Measurements from ENCODE around the gene TULP1.

TULP1 gene

DNA sequence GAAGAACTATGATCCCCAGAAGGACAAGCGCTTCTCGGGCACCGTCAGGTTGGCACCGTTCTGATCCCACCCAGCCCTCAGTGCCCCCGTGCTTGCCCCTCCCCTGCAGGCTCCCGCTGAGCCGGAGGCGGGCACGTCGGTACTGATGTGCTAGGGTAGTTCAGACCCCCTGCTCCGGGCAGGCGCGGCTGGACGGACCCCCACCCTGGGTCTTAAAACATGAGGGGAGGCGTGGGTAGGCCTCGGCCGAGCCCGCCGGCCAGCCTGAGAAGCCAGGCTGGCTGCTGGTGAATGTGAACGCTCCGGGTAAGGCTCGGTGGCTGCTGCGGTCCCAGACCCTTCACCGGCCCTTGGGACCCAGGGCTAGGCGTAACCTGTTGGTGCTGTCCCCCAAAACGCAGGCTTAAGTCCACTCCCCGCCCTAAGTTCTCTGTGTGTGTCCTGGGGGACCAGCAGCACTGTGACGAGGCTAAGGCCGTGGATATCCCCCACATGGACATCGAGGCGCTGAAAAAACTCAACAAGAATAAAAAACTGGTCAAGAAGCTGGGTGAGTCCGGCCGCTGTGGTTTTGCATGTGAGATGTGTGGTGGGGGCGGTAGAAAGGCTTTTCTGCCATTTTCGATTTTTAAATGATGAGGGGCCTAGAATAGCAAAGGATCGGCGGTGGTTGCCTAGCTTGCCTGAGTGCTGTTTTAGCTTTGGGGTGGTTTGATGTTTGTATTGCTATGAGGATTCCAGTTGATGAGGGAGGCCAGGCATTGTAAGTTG is 43.5 kb downstream of the TULP1 start:
- peaks cover 2 to 53% (median 25%) of the 10 kb centered on the region in 4 experiments for H3K36me3 ChIP-seq (ENCODE audit: control insufficient read depth in 4 of 4, insufficient read depth in 4 of 4, low read length in 3 of 4)
- DNase-seq, result no peak

DNA sequence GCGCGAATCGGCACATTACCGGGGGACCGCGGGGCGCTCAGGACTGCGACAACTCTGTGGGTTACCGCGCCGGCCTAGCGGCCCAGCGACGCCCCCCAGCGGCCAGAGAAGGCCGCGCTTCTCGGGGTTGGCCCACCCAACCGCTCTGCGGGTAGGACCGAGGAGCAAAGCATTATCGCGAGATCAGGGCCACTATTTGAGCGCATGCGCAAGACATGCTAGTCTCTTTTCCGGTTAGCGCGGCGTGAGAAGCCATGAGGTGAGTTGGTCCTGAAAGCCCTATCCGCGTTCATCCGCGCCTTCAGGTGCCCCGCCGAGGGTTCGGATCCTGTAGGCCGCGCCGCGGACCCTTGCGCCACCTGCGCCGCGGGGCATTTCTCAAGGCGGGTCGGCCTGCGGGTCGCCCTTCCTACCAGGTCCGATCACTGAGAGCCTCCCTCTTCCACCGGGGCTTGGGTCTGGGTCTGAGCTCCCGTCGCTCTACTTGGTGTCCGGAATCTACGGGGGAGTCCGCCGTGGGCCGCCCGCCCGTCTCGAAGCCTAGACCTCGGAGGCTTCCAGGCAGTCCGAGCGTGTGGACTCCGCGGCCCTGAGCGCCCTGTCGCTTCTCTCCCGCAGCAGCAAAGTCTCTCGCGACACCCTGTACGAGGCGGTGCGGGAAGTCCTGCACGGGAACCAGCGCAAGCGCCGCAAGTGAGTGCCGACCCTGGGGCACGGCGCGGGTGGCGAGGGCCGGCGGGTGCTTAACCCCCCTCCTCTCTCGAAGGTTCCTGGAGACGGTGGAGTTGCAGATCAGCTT is 44.3 kb downstream of the TULP1 start, which contains the start of gene RPL10A:
Gene RPL10A (plus strand): TSS at position 221 of the 799 bp plus-strand sequence. CDS start 34 bp downstream, at position 255.
- peak within 1 kb of the TSS; percentile 73 to 97 (median 90) for H3K4me3 ChIP-seq (ENCODE audit: control insufficient read depth in 1 of 7, extremely low read depth in 1 of 7, insufficient read depth in 4 of 7, low read depth in 2 of 7, low read length in 6 of 7)
- POLR2A ChIA-PET, result interaction anchor here (1.4 to 1.8 kb wide), 2 partner anchors 112 to 126 kb away, joined by 4 read pairs; partner anchors contain the start of gene PPARD
- peaks cover 2 to 53% (median 26%) of the 10 kb centered on the region in 4 experiments for H3K36me3 ChIP-seq (ENCODE audit: control insufficient read depth in 4 of 4, insufficient read depth in 4 of 4, low read length in 3 of 4)
- peak; percentile 97 to 99 (median 97) for DNase-seq
- CTCF ChIA-PET, result interaction anchor here (0.8 to 3.0 kb wide), 19 partner anchors 9 to 175 kb away, joined by 3 to 16 read pairs (median 4); partner anchors contain the start of gene DEF6
- WGBS (ENCODE audit: insufficient coverage), result under 1% methylated on average over 79 of the region's 86 CpGs
- peak within 1 kb of the TSS; percentile 88 to 94 for H3K27ac ChIP-seq (ENCODE audit: insufficient read depth in 1 of 2, low read depth in 1 of 2, low read length in 2 of 2, poor library complexity in 1 of 2, severe bottlenecking in 2 of 2)
- peaks cover 2 to 39% (median 30%) of the 10 kb centered on the region in 4 experiments for H3K4me1 ChIP-seq (ENCODE audit: control extremely low read depth in 1 of 4, control insufficient read depth in 4 of 4, insufficient read depth in 4 of 4, low read length in 3 of 4)
- no peaks in the 10 kb centered on the region for H3K27me3 ChIP-seq (replicated peaks in 2 of 5; ENCODE audit: control insufficient read depth in 4 of 5, insufficient read depth in 5 of 5, low read length in 4 of 5)
- no peaks in the 10 kb centered on the region for H3K9me3 ChIP-seq (ENCODE audit: control extremely low read depth in 1 of 5, control insufficient read depth in 4 of 5, insufficient read depth in 2 of 5, low read depth in 1 of 5, low read length in 4 of 5)

More for the DNA sequence above, 43.5 kb downstream of the TULP1 start:
- Histone ChIP-seq H3K9me3 (ENCODE audit: control extremely low read depth in 1 of 5, control insufficient read depth in 4 of 5, insufficient read depth in 2 of 5, low read depth in 1 of 5, low read length in 4 of 5) (no peaks in the 10 kb centered on the region), H3K27ac (ENCODE audit: insufficient read depth in 1 of 2, low read depth in 1 of 2, low read length in 2 of 2, poor library complexity in 1 of 2, severe bottlenecking in 2 of 2) (peak overlapping the region; percentile 88 to 94), H3K4me3 (ENCODE audit: control insufficient read depth in 1 of 7, extremely low read depth in 1 of 7, insufficient read depth in 4 of 7, low read depth in 2 of 7, low read length in 6 of 7) (peak overlapping the region; percentile 73 to 97 (median 90)), H3K27me3 (replicated peaks in 2 of 5; ENCODE audit: control insufficient read depth in 4 of 5, insufficient read depth in 5 of 5, low read length in 4 of 5) (no peaks in the 10 kb centered on the region), H3K4me1 (ENCODE audit: control extremely low read depth in 1 of 4, control insufficient read depth in 4 of 4, insufficient read depth in 4 of 4, low read length in 3 of 4) (peaks cover 2 to 39% (median 30%) of the 10 kb centered on the region in 4 experiments)
- WGBS (ENCODE audit: insufficient coverage), result 3% methylated on average over 35 of the region's 37 CpGs
- CTCF ChIA-PET, result interaction anchor here (1.0 to 3.0 kb wide), 6 partner anchors 8 to 172 kb away, joined by 3 to 15 read pairs (median 5); partner anchors contain the start of gene DEF6
- POLR2A ChIA-PET, result interaction anchor here (1.8 kb wide), 1 partner anchor 127 kb away, joined by 4 read pairs; the partner anchor contains the start of gene PPARD

DNA sequence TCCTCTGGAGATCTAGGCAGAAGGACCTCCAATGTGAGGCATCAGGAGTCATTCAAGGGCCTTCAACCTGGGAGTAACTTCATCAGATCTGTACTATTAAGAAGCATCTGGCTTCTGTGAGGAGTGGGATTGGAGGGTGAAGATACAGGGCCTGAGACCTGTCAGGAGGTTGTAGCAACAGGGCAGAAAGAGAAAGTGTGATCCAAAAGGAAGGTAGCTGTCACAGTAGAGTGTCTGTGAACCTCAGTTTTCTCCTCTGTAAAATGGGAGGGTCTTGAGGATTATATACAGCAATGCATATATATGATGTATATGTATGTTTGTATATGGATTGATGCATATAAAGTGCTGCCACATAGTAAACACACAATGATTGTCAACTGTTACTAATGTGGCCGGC is 47.0 kb downstream of the TULP1 start:
- ChIA-PET POLR2A (interaction anchor here (0.6 kb wide), 1 partner anchor 95 kb away, joined by 3 read pairs; no protein-coding TSS in a partner anchor), CTCF (interaction anchor here (0.9 to 5.2 kb wide), 12 partner anchors 11 to 272 kb away, joined by 3 to 30 read pairs (median 4); partner anchors contain the start of genes DEF6, FANCE and PPARD)
- Histone ChIP-seq H3K9me3 (ENCODE audit: control extremely low read depth in 1 of 5, control insufficient read depth in 4 of 5, insufficient read depth in 2 of 5, low read depth in 1 of 5, low read length in 4 of 5) (no peaks in the 10 kb centered on the region), H3K27me3 (replicated peaks in 2 of 5; ENCODE audit: control insufficient read depth in 4 of 5, insufficient read depth in 5 of 5, low read length in 4 of 5) (no peaks in the 10 kb centered on the region), H3K36me3 (ENCODE audit: control insufficient read depth in 4 of 4, insufficient read depth in 4 of 4, low read length in 3 of 4) (peaks cover 2 to 33% (median 18%) of the 10 kb centered on the region in 4 experiments), H3K27ac (ENCODE audit: insufficient read depth in 1 of 2, low read depth in 1 of 2, low read length in 2 of 2, poor library complexity in 1 of 2, severe bottlenecking in 2 of 2) (no peak overlapping the region), H3K4me1 (ENCODE audit: control extremely low read depth in 1 of 4, control insufficient read depth in 4 of 4, insufficient read depth in 4 of 4, low read length in 3 of 4) (peaks cover 2 to 28% (median 22%) of the 10 kb centered on the region in 4 experiments), H3K4me3 (ENCODE audit: control insufficient read depth in 1 of 7, extremely low read depth in 1 of 7, insufficient read depth in 4 of 7, low read depth in 2 of 7, low read length in 6 of 7) (no peak overlapping the region)
- no peak for DNase-seq
- WGBS (ENCODE audit: insufficient coverage), result 100% methylated on average over 1 of the region's 1 CpG

DNA sequence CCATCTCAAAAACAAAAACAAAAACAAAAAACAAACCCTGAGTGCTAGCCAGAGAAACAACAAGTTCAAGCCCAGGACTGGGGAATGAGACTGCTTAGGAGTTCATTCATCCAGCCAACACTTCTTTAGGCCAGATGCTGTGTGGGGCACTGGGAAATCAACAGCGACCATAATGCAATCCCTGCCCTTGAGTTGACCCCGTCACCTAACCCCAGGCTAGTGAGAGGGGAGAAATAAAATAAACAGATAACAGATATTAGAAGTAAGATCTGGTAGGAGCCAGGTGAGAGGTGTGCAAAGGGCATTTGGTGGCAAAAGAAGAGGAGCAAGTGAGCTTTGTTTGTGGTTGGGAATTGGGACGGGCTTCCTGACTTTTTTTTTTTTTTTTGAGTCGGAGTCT is 49.4 kb downstream of the TULP1 start:
- H3K36me3 ChIP-seq (ENCODE audit: control insufficient read depth in 4 of 4, insufficient read depth in 4 of 4, low read length in 3 of 4), result peaks cover 2 to 32% (median 19%) of the 10 kb centered on the region in 4 experiments
- H3K27ac ChIP-seq (ENCODE audit: insufficient read depth in 1 of 2, low read depth in 1 of 2, low read length in 2 of 2, poor library complexity in 1 of 2, severe bottlenecking in 2 of 2), result no peak overlapping the region
- no peaks in the 10 kb centered on the region for H3K27me3 ChIP-seq (replicated peaks in 2 of 5; ENCODE audit: control insufficient read depth in 4 of 5, insufficient read depth in 5 of 5, low read length in 4 of 5)
- H3K4me1 ChIP-seq (ENCODE audit: control extremely low read depth in 1 of 4, control insufficient read depth in 4 of 4, insufficient read depth in 4 of 4, low read length in 3 of 4), result peaks cover 0 to 7% (median 5%) of the 10 kb centered on the region in 4 experiments
- H3K4me3 ChIP-seq (ENCODE audit: control insufficient read depth in 1 of 7, extremely low read depth in 1 of 7, insufficient read depth in 4 of 7, low read depth in 2 of 7, low read length in 6 of 7), result no peak overlapping the region
- WGBS (ENCODE audit: insufficient coverage), result 90% methylated on average over 2 of the region's 4 CpGs
- H3K9me3 ChIP-seq (ENCODE audit: control extremely low read depth in 1 of 5, control insufficient read depth in 4 of 5, insufficient read depth in 2 of 5, low read depth in 1 of 5, low read length in 4 of 5), result no peaks in the 10 kb centered on the region
- no peak for DNase-seq
- ChIA-PET POLR2A (no interaction called here), CTCF (interaction anchor here (0.7 to 5.2 kb wide), 4 partner anchors 9 to 166 kb away, joined by 3 to 30 read pairs (median 3); partner anchors contain the start of gene DEF6)

DNA sequence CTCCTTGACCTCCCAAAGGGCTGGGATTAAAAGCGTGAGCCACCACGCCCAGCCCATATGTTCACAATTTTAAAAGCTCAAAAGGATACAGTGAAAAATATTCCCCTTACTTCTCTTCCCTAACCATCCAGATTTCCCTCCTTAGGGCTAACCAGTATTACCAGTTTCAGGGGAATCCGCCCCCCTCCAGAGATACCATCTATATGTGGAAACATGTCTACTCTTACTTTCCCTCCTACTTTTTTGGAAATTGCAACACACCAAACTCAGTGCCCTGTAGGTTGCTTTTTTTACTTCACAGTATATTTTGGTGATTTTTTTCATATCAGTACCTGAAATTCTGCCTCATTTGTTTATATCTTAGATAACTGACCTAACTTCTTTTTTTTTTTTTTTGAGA is 51.4 kb downstream of the TULP1 start:
- CTCF ChIA-PET, result interaction anchor here (0.6 kb wide), 1 partner anchor 9 kb away, joined by 3 read pairs; the partner anchor contains the start of gene FANCE
- DNase-seq, result no peak
- Histone ChIP-seq H3K36me3 (ENCODE audit: control insufficient read depth in 4 of 4, insufficient read depth in 4 of 4, low read length in 3 of 4) (peaks cover 4 to 46% (median 27%) of the 10 kb centered on the region in 4 experiments), H3K27ac (ENCODE audit: insufficient read depth in 1 of 2, low read depth in 1 of 2, low read length in 2 of 2, poor library complexity in 1 of 2, severe bottlenecking in 2 of 2) (no peak overlapping the region), H3K9me3 (ENCODE audit: control extremely low read depth in 1 of 5, control insufficient read depth in 4 of 5, insufficient read depth in 2 of 5, low read depth in 1 of 5, low read length in 4 of 5) (no peaks in the 10 kb centered on the region), H3K4me1 (ENCODE audit: control extremely low read depth in 1 of 4, control insufficient read depth in 4 of 4, insufficient read depth in 4 of 4, low read length in 3 of 4) (no peaks in the 10 kb centered on the region), H3K4me3 (ENCODE audit: control insufficient read depth in 1 of 7, extremely low read depth in 1 of 7, insufficient read depth in 4 of 7, low read depth in 2 of 7, low read length in 6 of 7) (no peak overlapping the region), H3K27me3 (replicated peaks in 2 of 5; ENCODE audit: control insufficient read depth in 4 of 5, insufficient read depth in 5 of 5, low read length in 4 of 5) (no peaks in the 10 kb centered on the region)
- POLR2A ChIA-PET, result no interaction called here
- WGBS (ENCODE audit: insufficient coverage), result 100% methylated on average over 3 of the region's 3 CpGs

DNA sequence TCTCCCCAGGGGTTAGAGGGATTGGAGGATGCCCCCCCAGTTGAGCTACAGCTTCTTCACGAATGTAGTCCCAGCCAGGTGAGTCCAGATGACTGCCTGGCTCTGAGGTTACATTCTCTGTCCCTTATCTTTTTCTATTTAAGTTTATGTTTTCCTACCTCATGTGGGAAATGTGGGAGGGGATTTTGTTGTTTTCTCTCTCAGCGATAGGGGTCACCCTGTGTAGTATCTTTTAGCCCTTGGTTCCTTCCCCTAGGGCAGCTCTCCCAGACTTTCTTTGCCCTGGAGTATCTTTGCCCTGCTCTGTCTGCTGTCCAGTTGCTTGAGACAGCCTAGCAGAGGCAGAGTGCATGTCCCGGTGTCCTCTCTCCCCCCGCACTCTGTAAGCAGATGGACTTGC is 54.8 kb downstream of the TULP1 start:
- POLR2A ChIA-PET, result no interaction called here
- H3K27ac ChIP-seq (ENCODE audit: insufficient read depth in 1 of 2, low read depth in 1 of 2, low read length in 2 of 2, poor library complexity in 1 of 2, severe bottlenecking in 2 of 2), result no peak overlapping the region
- WGBS (ENCODE audit: insufficient coverage), result 100% methylated on average over 2 of the region's 4 CpGs

More for the DNA sequence above, 54.8 kb downstream of the TULP1 start:
- DNase-seq, result no peak
- peaks cover 6 to 18% (median 10%) of the 10 kb centered on the region in 4 experiments for H3K4me1 ChIP-seq (ENCODE audit: control extremely low read depth in 1 of 4, control insufficient read depth in 4 of 4, insufficient read depth in 4 of 4, low read length in 3 of 4)
- CTCF ChIA-PET, result interaction anchor here (0.9 to 3.0 kb wide), 5 partner anchors 9 to 130 kb away, joined by 3 to 10 read pairs (median 3); no protein-coding TSS in a partner anchor
- no peaks in the 10 kb centered on the region for H3K9me3 ChIP-seq (ENCODE audit: control extremely low read depth in 1 of 5, control insufficient read depth in 4 of 5, insufficient read depth in 2 of 5, low read depth in 1 of 5, low read length in 4 of 5)
- peaks cover 8 to 40% (median 27%) of the 10 kb centered on the region in 4 experiments for H3K36me3 ChIP-seq (ENCODE audit: control insufficient read depth in 4 of 4, insufficient read depth in 4 of 4, low read length in 3 of 4)
- H3K27me3 ChIP-seq (replicated peaks in 2 of 5; ENCODE audit: control insufficient read depth in 4 of 5, insufficient read depth in 5 of 5, low read length in 4 of 5), result no peaks in the 10 kb centered on the region
- H3K4me3 ChIP-seq (ENCODE audit: control insufficient read depth in 1 of 7, extremely low read depth in 1 of 7, insufficient read depth in 4 of 7, low read depth in 2 of 7, low read length in 6 of 7), result no peak overlapping the region
